Renal pelvis (tissue), 4 donors: Measurements from ENCODE around the gene PGK1. TPM values are rescaled to one million over a fixed set of nuclear protein-coding genes. Genes with fewer than 3 reads are reported as not detected.
"Not testable (repeated sequence)": the region's sequence is repeated elsewhere in the genome, so short reads cannot be mapped to it uniquely, and the experiment has no call there.

Experiments
- DNase-seq: peaks from one replicate; pipeline ENCODE4 v3.0.0-alpha.2; 2013
- polyA plus RNA-seq, 3 donors: library from polyadenylated mRNA; unstranded; fragments of 120-200 nt; gene quantifications; one replicate each; pipeline ENCODE4 v1.2.1, GENCODE V29; 2013; ENCODE audit not compliant: insufficient read length in 3 of 3

Gene PGK1
- polyA plus RNA-seq, 3 donors = 340 to 394 (median 394) TPM

- DNase-seq = not testable (repeated sequence)
Measured at GRCh38 chrX:78160711-78161110, 56.7 kb downstream of the PGK1 start.

GRCh38 chrX:78163175-78163574 lies 59.1 kb downstream of the PGK1 start:
- DNase-seq = not testable (repeated sequence)

- peak; percentile 7 for DNase-seq
Measured at GRCh38 chrX:78165425-78165824, 61.4 kb downstream of the PGK1 start.

GRCh38 chrX:78168065-78168464 lies 64.0 kb downstream of the PGK1 start:
- no peak for DNase-seq

Other genes with a start within 250 kb of the PGK1 start
- gene MAGT1, start 208.8 kb upstream of the PGK1 start, polyA plus RNA-seq = 10 to 100 TPM; 73.3 to 91.3 (median 85.3) TPM
- 100 to 1,000 TPM; 245 to 356 (median 294) TPM for gene COX7B, start 204.8 kb upstream of the PGK1 start, polyA plus RNA-seq
- 10 to 100 TPM; 13.2 to 17.8 (median 15.4) TPM for gene ATP7A, start 193.6 kb upstream of the PGK1 start, polyA plus RNA-seq
- under 1 TPM in 1 of 3 donors, not detected in 2; 0.11 TPM for gene PGAM4, start 134.6 kb upstream of the PGK1 start, polyA plus RNA-seq
- gene TAF9B, start 35.4 kb downstream of the PGK1 start, polyA plus RNA-seq = 10 to 100 TPM; 42.4 to 49.0 (median 47.4) TPM
- 1 to 10 TPM; 1.4 to 2.4 (median 1.9) TPM for gene CYSLTR1, start 223.4 kb downstream of the PGK1 start, polyA plus RNA-seq